ENCODE results near the gene RTN1. TPM values are rescaled to one million over a fixed set of nuclear protein-coding genes. Genes with fewer than 3 reads are reported as not detected.

Gene RTN1
- total RNA-seq, 1 donor from 2014 or later: 0.80 TPM

DNA sequence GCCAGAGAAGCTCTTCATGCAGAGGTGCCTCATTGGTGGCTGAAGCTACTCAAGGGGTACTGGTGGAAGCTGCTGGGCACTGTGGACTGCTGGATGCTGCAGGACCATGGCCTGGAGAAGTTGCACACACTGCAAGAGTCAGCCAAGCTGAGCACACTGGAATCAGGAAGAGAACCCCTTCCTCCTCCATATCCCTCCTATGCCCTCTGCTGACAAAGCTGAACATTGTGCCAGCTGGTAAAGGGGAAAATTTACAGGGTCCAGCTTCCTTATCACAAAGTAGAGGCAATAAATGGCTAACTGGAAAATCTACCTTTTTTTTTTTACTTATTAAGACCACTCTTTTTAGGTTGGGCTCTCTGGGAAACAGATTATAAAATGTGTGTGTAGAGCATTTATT is 300.5 kb downstream of the RTN1 start:
- DNase-seq: no peak
- TF ChIP-seq, protein P1, sequence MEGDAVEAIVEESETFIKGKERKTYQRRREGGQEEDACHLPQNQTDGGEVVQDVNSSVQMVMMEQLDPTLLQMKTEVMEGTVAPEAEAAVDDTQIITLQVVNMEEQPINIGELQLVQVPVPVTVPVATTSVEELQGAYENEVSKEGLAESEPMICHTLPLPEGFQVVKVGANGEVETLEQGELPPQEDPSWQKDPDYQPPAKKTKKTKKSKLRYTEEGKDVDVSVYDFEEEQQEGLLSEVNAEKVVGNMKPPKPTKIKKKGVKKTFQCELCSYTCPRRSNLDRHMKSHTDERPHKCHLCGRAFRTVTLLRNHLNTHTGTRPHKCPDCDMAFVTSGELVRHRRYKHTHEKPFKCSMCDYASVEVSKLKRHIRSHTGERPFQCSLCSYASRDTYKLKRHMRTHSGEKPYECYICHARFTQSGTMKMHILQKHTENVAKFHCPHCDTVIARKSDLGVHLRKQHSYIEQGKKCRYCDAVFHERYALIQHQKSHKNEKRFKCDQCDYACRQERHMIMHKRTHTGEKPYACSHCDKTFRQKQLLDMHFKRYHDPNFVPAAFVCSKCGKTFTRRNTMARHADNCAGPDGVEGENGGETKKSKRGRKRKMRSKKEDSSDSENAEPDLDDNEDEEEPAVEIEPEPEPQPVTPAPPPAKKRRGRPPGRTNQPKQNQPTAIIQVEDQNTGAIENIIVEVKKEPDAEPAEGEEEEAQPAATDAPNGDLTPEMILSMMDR (IDR thresholded peaks at IDR 0.05; ENCODE audit: borderline replicate concordance): no peak
- Histone ChIP-seq H3K4me3 (no peak overlapping the region), H3K4me1 (no peaks in the 10 kb centered on the region), H3K27ac (replicated peaks) (no peak overlapping the region), H3K27me3 (ENCODE audit: low read depth) (peaks cover 33% of the 10 kb centered on the region), H3K9me3 (replicated peaks) (no peaks in the 10 kb centered on the region), H3K36me3 (no peaks in the 10 kb centered on the region)
- intact Hi-C loops (cut with micrococcal nuclease): no loop called here

- H3K4me3 ChIP-seq: no peak overlapping the region
- intact Hi-C loops (cut with micrococcal nuclease): no loop called here
- H3K27ac ChIP-seq (replicated peaks): no peak overlapping the region
- TF ChIP-seq, protein P1 (IDR thresholded peaks at IDR 0.05; ENCODE audit: borderline replicate concordance): no peak
- H3K27me3 ChIP-seq (ENCODE audit: low read depth): peaks cover 45% of the 10 kb centered on the region
- no peaks in the 10 kb centered on the region for H3K4me1 ChIP-seq
- H3K36me3 ChIP-seq: no peaks in the 10 kb centered on the region
- H3K9me3 ChIP-seq (replicated peaks): no peaks in the 10 kb centered on the region
- DNase-seq: no peak
Measured at GRCh38 chr14:59566725-59567124, 303.9 kb downstream of the RTN1 start.

GRCh38 chr14:59566296-59566695 is 304.3 kb downstream of the RTN1 start:
- TF ChIP-seq, protein P1 (IDR thresholded peaks at IDR 0.05; ENCODE audit: borderline replicate concordance): no peak
- no peak overlapping the region for H3K27ac ChIP-seq (replicated peaks)
- DNase-seq: no peak
- H3K9me3 ChIP-seq (replicated peaks): no peaks in the 10 kb centered on the region
- no peaks in the 10 kb centered on the region for H3K4me1 ChIP-seq
- H3K4me3 ChIP-seq: no peak overlapping the region
- H3K36me3 ChIP-seq: no peaks in the 10 kb centered on the region
- intact Hi-C loops (cut with micrococcal nuclease): no loop called here
- peaks cover 45% of the 10 kb centered on the region for H3K27me3 ChIP-seq (ENCODE audit: low read depth)

DNA sequence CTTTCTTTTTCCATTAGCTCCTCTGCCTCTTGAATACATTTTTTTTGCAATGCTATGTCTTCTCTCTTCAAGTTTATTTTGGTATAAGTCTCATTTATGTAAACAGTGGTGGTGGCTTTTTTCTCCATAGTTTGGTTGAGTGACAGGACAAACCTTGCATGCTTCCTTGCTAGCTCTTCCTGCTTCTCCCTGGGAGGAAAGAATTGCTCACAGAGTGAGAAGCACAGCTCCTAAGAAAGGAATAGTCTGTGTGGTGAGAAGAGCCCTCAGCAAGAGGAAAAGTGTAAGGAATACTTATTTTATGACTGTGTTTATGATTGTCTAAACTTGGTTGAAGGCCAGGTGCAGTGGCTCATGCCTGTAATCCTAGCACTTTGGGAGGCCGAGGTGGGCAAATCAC is 305.5 kb downstream of the RTN1 start:
- H3K27me3 ChIP-seq (ENCODE audit: low read depth): peaks cover 44% of the 10 kb centered on the region
- H3K4me3 ChIP-seq: no peak overlapping the region
- TF ChIP-seq, protein P1 (IDR thresholded peaks at IDR 0.05; ENCODE audit: borderline replicate concordance): no peak
- DNase-seq: no peak
- H3K4me1 ChIP-seq: no peaks in the 10 kb centered on the region
- H3K9me3 ChIP-seq (replicated peaks): no peaks in the 10 kb centered on the region
- intact Hi-C loops (cut with micrococcal nuclease): no loop called here
- no peaks in the 10 kb centered on the region for H3K36me3 ChIP-seq
- no peak overlapping the region for H3K27ac ChIP-seq (replicated peaks)

GRCh38 chr14:59564366-59564765 is 306.2 kb downstream of the RTN1 start:
- no peaks in the 10 kb centered on the region for H3K9me3 ChIP-seq (replicated peaks)
- no peak for DNase-seq
- H3K4me1 ChIP-seq: no peaks in the 10 kb centered on the region
- TF ChIP-seq, protein P1 (IDR thresholded peaks at IDR 0.05; ENCODE audit: borderline replicate concordance): no peak
- intact Hi-C loops (cut with micrococcal nuclease): no loop called here
- H3K4me3 ChIP-seq: no peak overlapping the region
- H3K36me3 ChIP-seq: no peaks in the 10 kb centered on the region
- H3K27ac ChIP-seq (replicated peaks): no peak overlapping the region
- peaks cover 39% of the 10 kb centered on the region for H3K27me3 ChIP-seq (ENCODE audit: low read depth)

GRCh38 chr14:59547310-59547709 is 323.3 kb downstream of the RTN1 start:
- H3K27ac ChIP-seq (replicated peaks): no peak overlapping the region
- TF ChIP-seq, protein P1 (IDR thresholded peaks at IDR 0.05; ENCODE audit: borderline replicate concordance): no peak
- H3K4me3 ChIP-seq: no peak overlapping the region
- intact Hi-C loops (cut with micrococcal nuclease): no loop called here
- H3K27me3 ChIP-seq (ENCODE audit: low read depth): peaks cover 23% of the 10 kb centered on the region
- H3K9me3 ChIP-seq (replicated peaks): peaks cover 6% of the 10 kb centered on the region
- H3K4me1 ChIP-seq: no peaks in the 10 kb centered on the region
- no peak for DNase-seq
- H3K36me3 ChIP-seq: no peaks in the 10 kb centered on the region

All from left ventricle myocardium inferior (tissue), 1 donor.